AG09309 (cell line): ENCODE data around the gene SLC15A4.

Experiments used
- DNase-seq: peaks from one replicate; pipeline ENCODE4 v3.0.0-alpha.2; 2010; ENCODE audit warnings: low read depth
- H3K4me3 ChIP-seq: 2 replicates; pipeline ENCODE4 v1.5.1; 2011; ENCODE audit warnings: mild to moderate bottlenecking, low read depth, low read length, moderate library complexity; ENCODE audit not compliant: control insufficient read depth
- CTCF ChIP-seq: IDR thresholded peaks from 2 replicates; pipeline ENCODE4 v1.5.1; 2011; ENCODE audit warnings: mild to moderate bottlenecking, low read depth, low read length, inconsistent platforms; ENCODE audit not compliant: insufficient read depth, control insufficient read depth; ENCODE audit errors: missing control alignments

SLC15A4 gene

GRCh38 chr12:128755566-128755965, 68.2 kb downstream of the SLC15A4 start:
- DNase-seq = no peak
- no peak overlapping the region for H3K4me3 ChIP-seq
- no peak for TF ChIP-seq CTCF

GRCh38 chr12:128754275-128754674, 69.5 kb downstream of the SLC15A4 start:
- H3K4me3 ChIP-seq = no peak overlapping the region
- no peak for DNase-seq
- no peak for TF ChIP-seq CTCF

GRCh38 chr12:128753438-128753837, 70.3 kb downstream of the SLC15A4 start:
- TF ChIP-seq CTCF = no peak
- no peak overlapping the region for H3K4me3 ChIP-seq
- DNase-seq = no peak

- no peak overlapping the region for H3K4me3 ChIP-seq
- no peak for TF ChIP-seq CTCF
- no peak for DNase-seq
Measured at GRCh38 chr12:128752386-128752785, 71.4 kb downstream of the SLC15A4 start.

- TF ChIP-seq CTCF = no peak
- no peak for DNase-seq
Measured at GRCh38 chr12:128747441-128747840, 76.3 kb downstream of the SLC15A4 start.

GRCh38 chr12:128745772-128746689, 77.7 kb downstream of the SLC15A4 start:
- no peak overlapping the region for H3K4me3 ChIP-seq
- DNase-seq = no peak
- no peak for TF ChIP-seq CTCF

More at GRCh38 chr12:128747441-128747840, 76.3 kb downstream of the SLC15A4 start:
- H3K4me3 ChIP-seq = no peak overlapping the region
